NCI-H345 treated with DMSO at 0.1 percent for 48 hours (cell line): ENCODE results near the gene PRKAR1A.

Experiments
- DNase-seq: peaks from one replicate; lab custom pipeline; 2025; ENCODE audit not compliant: unreplicated experiment; lab: John Stamatoyannopoulos, UW

Gene PRKAR1A

DNA sequence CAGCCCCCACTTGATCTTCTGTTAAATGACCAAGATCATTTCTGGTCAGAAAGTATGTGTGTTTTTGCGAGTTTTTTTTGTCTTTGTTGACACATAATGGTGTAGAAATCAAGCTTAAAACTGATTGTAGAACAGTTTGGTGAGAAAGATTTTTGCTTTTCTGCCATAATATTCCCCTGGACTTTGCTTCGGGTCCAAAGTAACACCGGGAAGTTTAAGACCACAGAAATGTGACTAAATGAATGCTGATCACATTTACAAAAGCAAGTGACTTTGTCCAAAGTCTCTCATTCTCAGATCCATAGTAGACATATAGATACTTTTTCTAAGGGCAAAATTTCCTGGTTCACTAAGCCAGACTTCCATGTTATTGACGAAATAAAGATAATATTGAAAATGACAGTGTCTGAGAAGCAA is 86.3 kb downstream of the PRKAR1A start:
- no peak for DNase-seq

DNA sequence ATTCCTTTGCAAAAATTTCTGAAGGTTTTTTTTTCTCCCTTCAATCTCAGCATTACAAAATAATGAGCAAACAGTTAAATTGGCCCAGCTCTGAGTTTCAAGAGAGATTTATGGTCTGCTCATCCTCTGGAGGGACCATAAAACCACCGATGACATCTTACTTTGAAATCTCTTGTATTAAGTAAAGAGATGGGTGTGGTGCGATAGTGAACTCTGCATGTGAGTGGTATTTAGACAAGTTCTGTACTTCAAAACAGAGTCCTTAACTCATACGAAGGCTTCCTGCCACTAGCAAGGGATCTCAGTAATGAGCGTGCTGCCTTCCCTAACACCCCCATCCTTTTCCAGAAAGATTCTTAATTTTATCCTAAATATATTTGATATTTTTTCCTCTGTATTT is 86.9 kb downstream of the PRKAR1A start:
- DNase-seq, result no peak

DNA sequence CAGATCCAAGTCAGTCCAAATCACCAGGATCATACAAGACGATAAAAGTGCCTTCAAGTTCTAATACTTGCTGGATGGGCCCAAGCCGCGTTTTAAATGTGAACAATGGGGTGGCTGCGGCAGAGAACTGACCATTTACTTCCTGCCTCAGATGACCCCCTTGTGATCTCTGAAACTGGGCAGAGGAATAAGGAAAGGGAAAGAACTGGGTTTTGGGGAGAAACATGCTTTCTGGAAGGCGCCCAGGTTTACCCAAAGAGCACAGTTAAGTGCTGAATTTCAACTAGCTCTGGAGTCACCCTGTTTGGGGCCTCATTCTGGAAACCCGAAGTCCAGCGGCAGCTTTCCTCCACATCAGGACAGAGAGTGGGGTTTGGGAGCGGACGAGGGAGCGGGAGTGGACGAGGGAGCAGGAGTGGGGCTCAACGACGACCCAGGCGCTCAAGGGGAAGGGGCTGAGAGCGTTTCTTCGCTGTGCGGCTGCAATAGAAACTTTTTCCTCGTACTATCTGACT is 87.4 kb downstream of the PRKAR1A start:
- no peak for DNase-seq

DNA sequence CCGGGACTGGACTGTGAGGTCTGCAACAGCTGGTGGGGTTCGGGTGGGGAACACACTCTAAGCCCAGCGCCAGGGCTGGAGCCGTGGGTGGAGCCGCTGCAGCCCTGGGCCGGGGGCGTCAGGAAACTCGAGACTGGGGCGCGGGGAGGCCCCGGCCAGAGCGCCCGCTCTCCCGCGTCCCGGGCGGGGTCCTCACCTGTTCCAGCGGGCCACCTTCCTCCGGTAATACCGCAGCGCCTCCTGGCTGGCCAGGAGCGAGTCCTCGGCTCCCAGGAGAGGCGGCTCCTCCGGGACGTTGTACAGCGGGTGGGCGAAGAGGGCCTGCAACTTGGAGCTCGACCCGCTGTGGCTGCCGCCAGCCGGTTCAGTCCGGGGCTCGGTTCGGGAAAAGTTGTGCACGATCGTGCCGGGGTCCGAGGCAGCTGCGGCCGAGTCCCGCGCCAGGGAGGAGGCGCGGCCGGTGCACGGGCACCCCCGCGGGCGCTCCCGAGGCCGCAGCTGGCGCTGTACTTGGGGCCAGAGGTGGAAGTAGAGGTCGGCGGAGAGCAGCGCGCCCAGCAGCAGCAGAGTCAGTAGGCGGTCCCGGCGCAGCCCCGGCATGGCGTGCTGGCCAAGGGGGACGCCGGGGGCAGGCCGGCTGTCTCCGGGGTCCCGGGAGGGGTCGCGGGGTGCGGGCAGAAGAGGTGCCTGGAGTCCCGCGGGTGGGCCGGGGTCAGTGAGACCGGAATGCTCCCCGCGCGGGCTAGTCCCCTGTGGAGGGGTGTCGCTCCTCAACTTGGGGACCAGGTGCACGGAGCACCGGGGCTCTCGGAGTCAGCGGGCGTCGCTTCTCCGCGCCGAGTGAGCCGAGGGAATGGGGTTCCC is 88.1 kb downstream of the PRKAR1A start:
- DNase-seq, result no peak
